K562 (cell line): ENCODE data around the gene RARRES2. TPM values are rescaled to one million over a fixed set of nuclear protein-coding genes. Genes with fewer than 3 reads are reported as not detected.
A peak's percentile ranks its signal among the peaks of the same experiment; 100 is the strongest.

Source experiments
- CBX5 ChIP-seq: IDR thresholded peaks from 2 replicates; pipeline ENCODE4 v1.6.1; 2014; ENCODE audit warnings: low read depth, borderline replicate concordance
- GATA2 ChIP-seq: sonication (generic); formaldehyde crosslinking; IDR thresholded peaks from 2 replicates; pipeline ENCODE4 v1.4.0; 2020; ENCODE audit warnings: mild to moderate bottlenecking, missing genetic modification reagents
- HEY1 ChIP-seq: fragments of 250-450 bp; sonication (Bioruptor Pico); IDR thresholded peaks from 2 replicates; pipeline ENCODE4 v1.5.0; 2020; ENCODE audit warnings: mild to moderate bottlenecking, moderate library complexity, borderline replicate concordance
- HNRNPH1 ChIP-seq: fragments of 200-400 bp; formaldehyde crosslinking; optimal IDR thresholded peaks from 2 replicates; pipeline ENCODE3; 2017; ENCODE audit warnings: low read depth, mild to moderate bottlenecking, low read length, moderate library complexity
- KLF13 ChIP-seq: fragments of 450-650 bp; IDR thresholded peaks from 2 replicates; pipeline ENCODE4 v1.6.1; 2016; ENCODE audit warnings: missing genetic modification characterization, low read depth, mild to moderate bottlenecking, missing compliant biosample characterization, moderate library complexity, borderline replicate concordance
- MCM7 ChIP-seq, 2 experiments: fragments of 450-650 bp; IDR thresholded peaks; 2 replicates each; pipeline ENCODE4 v1.6.1; 2016 to 2018
- MED1 ChIP-seq: sonication (generic); formaldehyde crosslinking; IDR thresholded peaks from 2 replicates; pipeline ENCODE4 v1.8.1; 2023; ENCODE audit warnings: missing genetic modification reagents, borderline replicate concordance
- MEF2A ChIP-seq: IDR thresholded peaks from 2 replicates; pipeline ENCODE4 v1.6.1; 2011; ENCODE audit warnings: low read depth, mild to moderate bottlenecking, low read length, moderate library complexity; ENCODE audit not compliant: control insufficient read depth
- NFYB ChIP-seq: IDR thresholded peaks from 2 replicates; pipeline ENCODE4 v1.6.1; 2011; ENCODE audit warnings: mild to moderate bottlenecking, moderate library complexity; ENCODE audit not compliant: insufficient read length; ENCODE audit errors: extremely low read depth
- PHF21A ChIP-seq: fragments of 450-650 bp; IDR thresholded peaks from 2 replicates; pipeline ENCODE4 v1.6.1; 2017; ENCODE audit warnings: low read depth, borderline replicate concordance
- PTTG1 ChIP-seq: fragments of 450-650 bp; IDR thresholded peaks from 2 replicates; pipeline ENCODE4 v1.6.1; 2016; ENCODE audit warnings: low read depth, mild to moderate bottlenecking, missing genetic modification characterization, missing compliant biosample characterization
- SRSF3 ChIP-seq: fragments of 200-400 bp; formaldehyde crosslinking; IDR thresholded peaks from 2 replicates; pipeline ENCODE4 v1.6.1; 2016; ENCODE audit warnings: mild to moderate bottlenecking, low read length, moderate library complexity; ENCODE audit not compliant: insufficient read depth
- STAG1 ChIP-seq: sonication (generic); formaldehyde crosslinking; IDR thresholded peaks from 2 replicates; pipeline ENCODE4 v1.5.0; 2020; ENCODE audit warnings: missing genetic modification reagents, borderline replicate concordance
- WHSC1 ChIP-seq: IDR thresholded peaks from one replicate; pipeline ENCODE4 v1.6.1; 2012; ENCODE audit warnings: low read length, control low read depth, inconsistent platforms
- ZNF384 ChIP-seq: IDR thresholded peaks from 2 replicates; pipeline ENCODE4 v1.6.1; 2012; ENCODE audit warnings: low read depth, low read length, improper control_type of control experiment
- ZNF444 ChIP-seq: fragments of 250-450 bp; sonication (Bioruptor Pico); IDR thresholded peaks from 2 replicates; pipeline ENCODE4 v1.4.0; 2020; ENCODE audit warnings: mild to moderate bottlenecking, moderate library complexity
- polyA plus RNA-seq, 8 experiments: library from polyadenylated mRNA; depleted of rRNA in 4 of 8; stranded (reverse) in 5 of 8; unstranded in 3 of 8; fragments of >200 nt; fragmentation: Nextera tagmentation in 2 of 8; fragmentation: Illumina TruSeq in 1 of 8; extraction: Ambion mirVana in 2 of 8; extraction: Trizol in 1 of 8; gene quantifications; 2 replicates each; pipeline versions ENCODE4 v1.2.1 to v1.2.3, GENCODE V29; 2011 to 2014; ENCODE audit warnings: inconsistent platforms in 1 of 8, missing spikeins in 1 of 8
- total RNA-seq, 7 experiments: library from RNA; depleted of rRNA in 6 of 7; stranded (reverse); fragments of >200 nt in 6 of 7; fragmentation: Illumina TruSeq in 2 of 7; extraction: Trizol in 2 of 7; gene quantifications; 2 replicates each; pipeline versions ENCODE4 v1.2.1 to v1.2.3, GENCODE V29; 2011 to 2021; ENCODE audit warnings: low replicate concordance in 1 of 7
- TF ChIP-seq, protein P1 (sequence below): fragments of 250-450 bp; sonication (Bioruptor Pico); IDR thresholded peaks from 2 replicates; pipeline ENCODE4 v1.5.0; 2021
- TF ChIP-seq, protein P2 (sequence below): sonication (generic); formaldehyde crosslinking; IDR thresholded peaks from 2 replicates; pipeline ENCODE4 v1.4.0; 2020; ENCODE audit warnings: mild to moderate bottlenecking, missing genetic modification reagents

Gene RARRES2
- total and polyA plus RNA-seq, 9 of the 15 experiments (the other 6 are each of a cell fraction or from before 2014, with no cell fraction given): 0.11 to 1.7 (median 0.23) TPM; not detected in 6

DNA sequence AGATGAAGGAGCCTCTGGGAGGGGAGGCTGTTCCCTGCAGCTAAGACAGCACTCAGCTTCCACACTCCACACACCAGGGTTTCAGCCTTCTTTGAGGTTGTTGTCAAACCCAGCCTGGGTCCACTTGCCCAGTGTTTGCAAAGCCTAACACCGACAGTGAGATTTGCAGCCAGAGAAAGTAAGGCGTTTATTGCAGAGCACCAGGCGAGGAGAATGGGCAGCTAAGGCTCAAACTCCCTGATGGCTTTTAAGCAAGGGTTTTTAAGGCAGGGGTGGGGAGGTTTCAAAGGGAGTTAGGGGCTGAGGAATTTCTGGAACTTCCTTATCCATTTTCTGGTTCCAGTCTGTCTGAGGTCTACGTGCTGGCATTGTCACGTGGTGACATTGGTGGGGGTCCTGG, 33.0 kb upstream of the RARRES2 start (continued):
- TF ChIP-seq PHF21A (no peak), MEF2A (no peak), ZNF384 (no peak), STAG1 (CRISPR knock-in tag) (0 out of 2 replicates have a peak, but pooled peaks have one; percentile 2), KLF13 (no peak), ZNF444 (CRISPR knock-in tag) (no peak), NFYB (no peak), SRSF3 (no peak), WHSC1 (peak; percentile 14), HNRNPH1 (no peak), GATA2 (CRISPR knock-in tag) (peak; percentile 9; the same call in 1 of the 2 replicates), MCM7 (IDR thresholded peaks at IDR 0.05) (no peak), MED1 (CRISPR knock-in tag) (no peak), CBX5 (no peak), PTTG1 (tag) (no peak), HEY1 (CRISPR knock-in tag) (no peak)
- TF ChIP-seq, protein P1, sequence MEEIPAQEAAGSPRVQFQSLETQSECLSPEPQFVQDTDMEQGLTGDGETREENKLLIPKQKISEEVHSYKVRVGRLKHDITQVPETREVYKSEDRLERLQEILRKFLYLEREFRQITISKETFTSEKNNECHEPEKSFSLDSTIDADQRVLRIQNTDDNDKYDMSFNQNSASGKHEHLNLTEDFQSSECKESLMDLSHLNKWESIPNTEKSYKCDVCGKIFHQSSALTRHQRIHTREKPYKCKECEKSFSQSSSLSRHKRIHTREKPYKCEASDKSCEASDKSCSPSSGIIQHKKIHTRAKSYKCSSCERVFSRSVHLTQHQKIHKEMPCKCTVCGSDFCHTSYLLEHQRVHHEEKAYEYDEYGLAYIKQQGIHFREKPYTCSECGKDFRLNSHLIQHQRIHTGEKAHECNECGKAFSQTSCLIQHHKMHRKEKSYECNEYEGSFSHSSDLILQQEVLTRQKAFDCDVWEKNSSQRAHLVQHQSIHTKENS (CRISPR knock-in tag): no peak
- TF ChIP-seq, protein P2, sequence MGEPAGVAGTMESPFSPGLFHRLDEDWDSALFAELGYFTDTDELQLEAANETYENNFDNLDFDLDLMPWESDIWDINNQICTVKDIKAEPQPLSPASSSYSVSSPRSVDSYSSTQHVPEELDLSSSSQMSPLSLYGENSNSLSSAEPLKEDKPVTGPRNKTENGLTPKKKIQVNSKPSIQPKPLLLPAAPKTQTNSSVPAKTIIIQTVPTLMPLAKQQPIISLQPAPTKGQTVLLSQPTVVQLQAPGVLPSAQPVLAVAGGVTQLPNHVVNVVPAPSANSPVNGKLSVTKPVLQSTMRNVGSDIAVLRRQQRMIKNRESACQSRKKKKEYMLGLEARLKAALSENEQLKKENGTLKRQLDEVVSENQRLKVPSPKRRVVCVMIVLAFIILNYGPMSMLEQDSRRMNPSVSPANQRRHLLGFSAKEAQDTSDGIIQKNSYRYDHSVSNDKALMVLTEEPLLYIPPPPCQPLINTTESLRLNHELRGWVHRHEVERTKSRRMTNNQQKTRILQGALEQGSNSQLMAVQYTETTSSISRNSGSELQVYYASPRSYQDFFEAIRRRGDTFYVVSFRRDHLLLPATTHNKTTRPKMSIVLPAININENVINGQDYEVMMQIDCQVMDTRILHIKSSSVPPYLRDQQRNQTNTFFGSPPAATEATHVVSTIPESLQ (CRISPR knock-in tag): no peak
